ENCODE measurements around the gene TPSG1.
"Not testable (repeated sequence)": the region's sequence is repeated elsewhere in the genome, so short reads cannot be mapped to it uniquely, and the experiment has no call there.

- not testable (repeated sequence) for TF ChIP-seq CTCF, POLR2A (IDR thresholded peaks at IDR 0.05)
Observed at GRCh38 chr16:1230471-1231212, 5.6 kb upstream of the TPSG1 start.
